ENCODE data around the gene PFKP.

PFKP gene

GRCh38 chr10:3109196-3109595 lies 41.8 kb downstream of the PFKP start:
- no peak for DNase-seq (ENCODE audit: insufficient read length, low spot score)
- FAIRE-seq, result no peak
- no peak for TF ChIP-seq SPI1 (IDR thresholded peaks at IDR 0.05; ENCODE audit: low read depth, low read length)
- no peak for TF ChIP-seq TAF1 (IDR thresholded peaks at IDR 0.05; ENCODE audit: low read depth, low read length)
- TF ChIP-seq PAX5 (IDR thresholded peaks at IDR 0.05; ENCODE audit: insufficient read depth, low read length, severe bottlenecking), result no peak
- no peak for TF ChIP-seq POU2F2 (IDR thresholded peaks at IDR 0.05; ENCODE audit: low read depth, low read length)
- TF ChIP-seq POLR2AphosphoS5 (IDR thresholded peaks at IDR 0.05; ENCODE audit: low read depth, low read length), result no peak

GRCh38 chr10:3109633-3110032 lies 42.3 kb downstream of the PFKP start:
- DNase-seq (ENCODE audit: insufficient read length, low spot score) (no peak), FAIRE-seq (no peak)
- TF ChIP-seq POLR2AphosphoS5 (IDR thresholded peaks at IDR 0.05; ENCODE audit: low read depth, low read length), result no peak
- TF ChIP-seq POU2F2 (IDR thresholded peaks at IDR 0.05; ENCODE audit: low read depth, low read length), result no peak
- no peak for TF ChIP-seq SPI1 (IDR thresholded peaks at IDR 0.05; ENCODE audit: low read depth, low read length)
- TF ChIP-seq POLR2A (IDR thresholded peaks at IDR 0.05; ENCODE audit: low read depth, low read length), result no peak
- TF ChIP-seq TAF1 (IDR thresholded peaks at IDR 0.05; ENCODE audit: low read depth, low read length), result no peak
- no peak for TF ChIP-seq PAX5 (IDR thresholded peaks at IDR 0.05; ENCODE audit: insufficient read depth, low read length, severe bottlenecking)

GRCh38 chr10:3110782-3111620 lies 43.7 kb downstream of the PFKP start:
- FAIRE-seq (peak; percentile 87), DNase-seq (ENCODE audit: insufficient read length, low spot score) (no peak)
- no peak for TF ChIP-seq POLR2A (IDR thresholded peaks at IDR 0.05; ENCODE audit: low read depth, low read length)
- TF ChIP-seq POLR2AphosphoS5 (IDR thresholded peaks at IDR 0.05; ENCODE audit: low read depth, low read length), result no peak
- no peak for TF ChIP-seq POU2F2 (IDR thresholded peaks at IDR 0.05; ENCODE audit: low read depth, low read length)
- no peak for TF ChIP-seq SPI1 (IDR thresholded peaks at IDR 0.05; ENCODE audit: low read depth, low read length)
- no peak for TF ChIP-seq PAX5 (IDR thresholded peaks at IDR 0.05; ENCODE audit: insufficient read depth, low read length, severe bottlenecking)
- no peak for TF ChIP-seq TAF1 (IDR thresholded peaks at IDR 0.05; ENCODE audit: low read depth, low read length)

GRCh38 chr10:3111621-3112163 lies 44.3 kb downstream of the PFKP start:
- no peak for DNase-seq (ENCODE audit: insufficient read length, low spot score)
- TF ChIP-seq SPI1 (IDR thresholded peaks at IDR 0.05; ENCODE audit: low read depth, low read length), result no peak
- TF ChIP-seq PAX5 (IDR thresholded peaks at IDR 0.05; ENCODE audit: insufficient read depth, low read length, severe bottlenecking), result no peak
- no peak for TF ChIP-seq POLR2AphosphoS5 (IDR thresholded peaks at IDR 0.05; ENCODE audit: low read depth, low read length)
- TF ChIP-seq TAF1 (IDR thresholded peaks at IDR 0.05; ENCODE audit: low read depth, low read length), result no peak
- no peak for TF ChIP-seq POLR2A (IDR thresholded peaks at IDR 0.05; ENCODE audit: low read depth, low read length)
- no peak for TF ChIP-seq POU2F2 (IDR thresholded peaks at IDR 0.05; ENCODE audit: low read depth, low read length)
- no peak for FAIRE-seq

GRCh38 chr10:3113343-3113720 lies 46.0 kb downstream of the PFKP start:
- TF ChIP-seq POU2F2 (IDR thresholded peaks at IDR 0.05; ENCODE audit: low read depth, low read length) (no peak), POLR2AphosphoS5 (IDR thresholded peaks at IDR 0.05; ENCODE audit: low read depth, low read length) (no peak), PAX5 (IDR thresholded peaks at IDR 0.05; ENCODE audit: insufficient read depth, low read length, severe bottlenecking) (no peak), TAF1 (IDR thresholded peaks at IDR 0.05; ENCODE audit: low read depth, low read length) (no peak), SPI1 (IDR thresholded peaks at IDR 0.05; ENCODE audit: low read depth, low read length) (no peak), POLR2A (IDR thresholded peaks at IDR 0.05; ENCODE audit: low read depth, low read length) (no peak)
- DNase-seq (ENCODE audit: insufficient read length, low spot score), result no peak
- no peak for FAIRE-seq

- no peak for TF ChIP-seq POLR2AphosphoS5 (IDR thresholded peaks at IDR 0.05; ENCODE audit: low read depth, low read length)
- TF ChIP-seq SPI1 (IDR thresholded peaks at IDR 0.05; ENCODE audit: low read depth, low read length), result no peak
- no peak for TF ChIP-seq TAF1 (IDR thresholded peaks at IDR 0.05; ENCODE audit: low read depth, low read length)
- no peak for TF ChIP-seq POLR2A (IDR thresholded peaks at IDR 0.05; ENCODE audit: low read depth, low read length)
- no peak for TF ChIP-seq PAX5 (IDR thresholded peaks at IDR 0.05; ENCODE audit: insufficient read depth, low read length, severe bottlenecking)
- TF ChIP-seq POU2F2 (IDR thresholded peaks at IDR 0.05; ENCODE audit: low read depth, low read length), result no peak
- no peak for FAIRE-seq
- no peak for DNase-seq (ENCODE audit: insufficient read length, low spot score)
Measured at GRCh38 chr10:3115685-3116084, 48.3 kb downstream of the PFKP start.

GRCh38 chr10:3116508-3117100 lies 49.3 kb downstream of the PFKP start:
- DNase-seq (ENCODE audit: insufficient read length, low spot score) (no peak), FAIRE-seq (no peak)
- TF ChIP-seq POLR2AphosphoS5 (IDR thresholded peaks at IDR 0.05; ENCODE audit: low read depth, low read length), result no peak
- no peak for TF ChIP-seq SPI1 (IDR thresholded peaks at IDR 0.05; ENCODE audit: low read depth, low read length)
- TF ChIP-seq PAX5 (IDR thresholded peaks at IDR 0.05; ENCODE audit: insufficient read depth, low read length, severe bottlenecking), result no peak
- TF ChIP-seq TAF1 (IDR thresholded peaks at IDR 0.05; ENCODE audit: low read depth, low read length), result no peak

- no peak for TF ChIP-seq SPI1 (IDR thresholded peaks at IDR 0.05; ENCODE audit: low read depth, low read length)
- TF ChIP-seq POLR2A (IDR thresholded peaks at IDR 0.05; ENCODE audit: low read depth, low read length), result no peak
- TF ChIP-seq POLR2AphosphoS5 (IDR thresholded peaks at IDR 0.05; ENCODE audit: low read depth, low read length), result no peak
- no peak for TF ChIP-seq PAX5 (IDR thresholded peaks at IDR 0.05; ENCODE audit: insufficient read depth, low read length, severe bottlenecking)
- no peak for TF ChIP-seq POU2F2 (IDR thresholded peaks at IDR 0.05; ENCODE audit: low read depth, low read length)
- no peak for TF ChIP-seq TAF1 (IDR thresholded peaks at IDR 0.05; ENCODE audit: low read depth, low read length)
- no peak for FAIRE-seq
- no peak for DNase-seq (ENCODE audit: insufficient read length, low spot score)
Measured at GRCh38 chr10:3117486-3117885, 50.1 kb downstream of the PFKP start.

- DNase-seq (ENCODE audit: insufficient read length, low spot score), result no peak
- FAIRE-seq, result no peak
- TF ChIP-seq POU2F2 (IDR thresholded peaks at IDR 0.05; ENCODE audit: low read depth, low read length) (no peak), SPI1 (IDR thresholded peaks at IDR 0.05; ENCODE audit: low read depth, low read length) (no peak), PAX5 (IDR thresholded peaks at IDR 0.05; ENCODE audit: insufficient read depth, low read length, severe bottlenecking) (no peak), POLR2AphosphoS5 (IDR thresholded peaks at IDR 0.05; ENCODE audit: low read depth, low read length) (no peak; the same call in 1 of the 2 replicates), TAF1 (IDR thresholded peaks at IDR 0.05; ENCODE audit: low read depth, low read length) (no peak), POLR2A (IDR thresholded peaks at IDR 0.05; ENCODE audit: low read depth, low read length) (no peak)
Measured at GRCh38 chr10:3118641-3119091, 51.3 kb downstream of the PFKP start.

Measured in GM12891 (cell line).